Activated T-cell treated with anti-CD3 and anti-CD28 coated beads, Interleukin-2, amount 50 U/mL, for 4 hours (primary cell): ENCODE results near the gene DHX36. TPM values are rescaled to one million over a fixed set of nuclear protein-coding genes. Genes with fewer than 3 reads are reported as not detected.

Experiments
- ATAC-seq, 2 donors: fragments of 200-7000 bp; cut with Tn5 transposase; one replicate each; pipeline ENCODE4 v1.10.0; 2021
- DNase-seq: peaks from one replicate; pipeline ENCODE4 v3.0.0-alpha.2; 2020
- H3K27me3 Mint-ChIP-seq: one replicate; pipeline ENCODE4 v1.8.0; 2021; ENCODE audit warnings: low read depth, mixed read lengths
- H3K36me3 Mint-ChIP-seq: one replicate; pipeline ENCODE4 v1.8.0; 2022; ENCODE audit warnings: mixed read lengths; ENCODE audit not compliant: insufficient read depth
- H3K4me1 Mint-ChIP-seq: one replicate; pipeline ENCODE4 v1.8.0; 2021; ENCODE audit warnings: low read depth, mixed read lengths
- H3K4me3 Mint-ChIP-seq: one replicate; pipeline ENCODE4 v1.8.0; 2021; ENCODE audit warnings: mild to moderate bottlenecking, moderate library complexity, mixed read lengths
- H3K9me3 Mint-ChIP-seq: one replicate; pipeline ENCODE4 v1.8.0; 2021; ENCODE audit warnings: mixed read lengths
- total RNA-seq, 3 donors: library from RNA; stranded (reverse); gene quantifications; one replicate each; pipeline ENCODE4 v1.2.1, GENCODE V29; 2021

Gene DHX36
- total RNA-seq: 10 to 100 TPM; 73.9 to 89.1 (median 85.4) TPM

- DNase-seq (peak; percentile 85), ATAC-seq (peak; percentile 94 to 95)
- peak within 1 kb of the TSS; percentile 96 for H3K4me3 Mint-ChIP-seq
- H3K9me3 Mint-ChIP-seq: no peaks in the 10 kb centered on the region
- peaks cover 8% of the 10 kb centered on the region for H3K36me3 Mint-ChIP-seq
- H3K4me1 Mint-ChIP-seq: peaks cover 23% of the 10 kb centered on the region
- no peaks in the 10 kb centered on the region for H3K27me3 Mint-ChIP-seq
Measured at GRCh38 chr3:154323891-154324738, at the start of gene DHX36. Gene DHX36, minus strand, starts transcription at chr3:154324487. Its CDS starts 71 bp downstream, at chr3:154324416.

GRCh38 chr3:154367221-154367620, 42.9 kb upstream of the DHX36 start:
- no peak for DNase-seq
- no peaks in the 10 kb centered on the region for H3K27me3 Mint-ChIP-seq
- no peaks in the 10 kb centered on the region for H3K36me3 Mint-ChIP-seq
- peaks cover 5% of the 10 kb centered on the region for H3K9me3 Mint-ChIP-seq
- no peaks in the 10 kb centered on the region for H3K4me1 Mint-ChIP-seq
- no peak for ATAC-seq
- no peak overlapping the region for H3K4me3 Mint-ChIP-seq

- peaks cover 5% of the 10 kb centered on the region for H3K9me3 Mint-ChIP-seq
- no peaks in the 10 kb centered on the region for H3K4me1 Mint-ChIP-seq
- H3K27me3 Mint-ChIP-seq: no peaks in the 10 kb centered on the region
- DNase-seq: no peak
- H3K4me3 Mint-ChIP-seq: no peak overlapping the region
- no peak for ATAC-seq
- no peaks in the 10 kb centered on the region for H3K36me3 Mint-ChIP-seq
Measured at GRCh38 chr3:154364849-154365248, 40.6 kb upstream of the DHX36 start.

GRCh38 chr3:154361099-154361498, 36.8 kb upstream of the DHX36 start:
- no peak for ATAC-seq
- Mint-ChIP-seq H3K27me3 (peaks cover 2% of the 10 kb centered on the region), H3K4me1 (no peaks in the 10 kb centered on the region), H3K36me3 (no peaks in the 10 kb centered on the region), H3K9me3 (peaks cover 5% of the 10 kb centered on the region), H3K4me3 (no peak overlapping the region)
- DNase-seq: no peak

GRCh38 chr3:154356009-154356408, 31.7 kb upstream of the DHX36 start:
- Mint-ChIP-seq H3K9me3 (peaks cover 5% of the 10 kb centered on the region), H3K4me3 (no peak overlapping the region), H3K36me3 (no peaks in the 10 kb centered on the region), H3K27me3 (peaks cover 8% of the 10 kb centered on the region), H3K4me1 (no peaks in the 10 kb centered on the region)
- no peak for ATAC-seq
- no peak for DNase-seq

- no peak for DNase-seq
- no peaks in the 10 kb centered on the region for H3K9me3 Mint-ChIP-seq
Measured at GRCh38 chr3:154349223-154349622, 24.9 kb upstream of the DHX36 start.

GRCh38 chr3:154345422-154346122, 21.3 kb upstream of the DHX36 start:
- Mint-ChIP-seq H3K9me3 (no peaks in the 10 kb centered on the region), H3K27me3 (peaks cover 19% of the 10 kb centered on the region), H3K4me1 (no peaks in the 10 kb centered on the region), H3K36me3 (no peaks in the 10 kb centered on the region), H3K4me3 (no peak overlapping the region)
- DNase-seq (no peak), ATAC-seq (no peak)

More at GRCh38 chr3:154349223-154349622, 24.9 kb upstream of the DHX36 start:
- Mint-ChIP-seq H3K4me1 (no peaks in the 10 kb centered on the region), H3K36me3 (no peaks in the 10 kb centered on the region), H3K27me3 (peaks cover 16% of the 10 kb centered on the region), H3K4me3 (no peak overlapping the region)
- ATAC-seq: no peak

GRCh38 chr3:154338570-154338969, 14.3 kb upstream of the DHX36 start:
- ATAC-seq: no peak
- no peak overlapping the region for H3K4me3 Mint-ChIP-seq
- peaks cover 16% of the 10 kb centered on the region for H3K27me3 Mint-ChIP-seq

GRCh38 chr3:154338008-154338407, 13.7 kb upstream of the DHX36 start:
- H3K36me3 Mint-ChIP-seq: no peaks in the 10 kb centered on the region
- DNase-seq (no peak), ATAC-seq (no peak)
- peaks cover 16% of the 10 kb centered on the region for H3K27me3 Mint-ChIP-seq
- no peaks in the 10 kb centered on the region for H3K9me3 Mint-ChIP-seq
- H3K4me1 Mint-ChIP-seq: no peaks in the 10 kb centered on the region
- no peak overlapping the region for H3K4me3 Mint-ChIP-seq

More at GRCh38 chr3:154338570-154338969, 14.3 kb upstream of the DHX36 start:
- no peaks in the 10 kb centered on the region for H3K9me3 Mint-ChIP-seq
- H3K36me3 Mint-ChIP-seq: no peaks in the 10 kb centered on the region
- H3K4me1 Mint-ChIP-seq: no peaks in the 10 kb centered on the region
- no peak for DNase-seq

- no peak for ATAC-seq
- no peaks in the 10 kb centered on the region for H3K9me3 Mint-ChIP-seq
- DNase-seq: no peak
- peaks cover 9% of the 10 kb centered on the region for H3K27me3 Mint-ChIP-seq
- H3K4me3 Mint-ChIP-seq: no peak overlapping the region
- no peaks in the 10 kb centered on the region for H3K36me3 Mint-ChIP-seq
- H3K4me1 Mint-ChIP-seq: no peaks in the 10 kb centered on the region
Measured at GRCh38 chr3:154334973-154335420, 10.7 kb upstream of the DHX36 start.

- Mint-ChIP-seq H3K4me1 (peaks cover 11% of the 10 kb centered on the region), H3K9me3 (no peaks in the 10 kb centered on the region), H3K4me3 (no peak overlapping the region), H3K36me3 (no peaks in the 10 kb centered on the region), H3K27me3 (no peaks in the 10 kb centered on the region)
- DNase-seq: no peak
- no peak for ATAC-seq
Measured at GRCh38 chr3:154327871-154328270, 3.6 kb upstream of the DHX36 start.

GRCh38 chr3:154324919-154325318, 632 bp upstream of the DHX36 start:
- H3K36me3 Mint-ChIP-seq: peaks cover 8% of the 10 kb centered on the region
- peak overlapping the region; percentile 96 for H3K4me3 Mint-ChIP-seq
- H3K4me1 Mint-ChIP-seq: peaks cover 23% of the 10 kb centered on the region
- H3K27me3 Mint-ChIP-seq: no peaks in the 10 kb centered on the region
- DNase-seq (no peak), ATAC-seq (no peak)
- H3K9me3 Mint-ChIP-seq: no peaks in the 10 kb centered on the region

GRCh38 chr3:154316974-154317767, 7.1 kb downstream of the DHX36 start:
- Mint-ChIP-seq H3K4me1 (peaks cover 13% of the 10 kb centered on the region), H3K27me3 (no peaks in the 10 kb centered on the region), H3K36me3 (peaks cover 40% of the 10 kb centered on the region), H3K4me3 (peak overlapping the region; percentile 30), H3K9me3 (no peaks in the 10 kb centered on the region)
- peak; percentile 46 to 59 for ATAC-seq
- no peak for DNase-seq

- peaks cover 36% of the 10 kb centered on the region for H3K36me3 Mint-ChIP-seq
- no peak for ATAC-seq
- peaks cover 6% of the 10 kb centered on the region for H3K4me1 Mint-ChIP-seq
- no peak overlapping the region for H3K4me3 Mint-ChIP-seq
- DNase-seq: no peak
- no peaks in the 10 kb centered on the region for H3K9me3 Mint-ChIP-seq
- no peaks in the 10 kb centered on the region for H3K27me3 Mint-ChIP-seq
Measured at GRCh38 chr3:154314152-154314551, 10.1 kb downstream of the DHX36 start.
